Thyroid gland (tissue), 4 donors: ENCODE data around the gene PLBD2.

Experiments used
- POLR2A ChIP-seq, 2 donors: fragments of 450-650 bp; IDR thresholded peaks; one replicate each; pipeline ENCODE4 v1.6.1; 2017; ENCODE audit warnings: antibody characterized with exemption in 2 of 2, mild to moderate bottlenecking in 2 of 2, moderate library complexity in 1 of 2
- TF ChIP-seq, protein P1 (sequence below), 6 experiments: fragments of 200-600 bp in 3 of 6; fragments of 450-650 bp in 3 of 6; sonication (generic) in 3 of 6; IDR thresholded peaks; one replicate each; pipeline ENCODE4 v1.5.1; 2016 to 2019; ENCODE audit warnings: antibody characterized with exemption in 6 of 6, mild to moderate bottlenecking in 2 of 6, inconsistent platforms in 1 of 6, moderate library complexity in 1 of 6

DNA sequence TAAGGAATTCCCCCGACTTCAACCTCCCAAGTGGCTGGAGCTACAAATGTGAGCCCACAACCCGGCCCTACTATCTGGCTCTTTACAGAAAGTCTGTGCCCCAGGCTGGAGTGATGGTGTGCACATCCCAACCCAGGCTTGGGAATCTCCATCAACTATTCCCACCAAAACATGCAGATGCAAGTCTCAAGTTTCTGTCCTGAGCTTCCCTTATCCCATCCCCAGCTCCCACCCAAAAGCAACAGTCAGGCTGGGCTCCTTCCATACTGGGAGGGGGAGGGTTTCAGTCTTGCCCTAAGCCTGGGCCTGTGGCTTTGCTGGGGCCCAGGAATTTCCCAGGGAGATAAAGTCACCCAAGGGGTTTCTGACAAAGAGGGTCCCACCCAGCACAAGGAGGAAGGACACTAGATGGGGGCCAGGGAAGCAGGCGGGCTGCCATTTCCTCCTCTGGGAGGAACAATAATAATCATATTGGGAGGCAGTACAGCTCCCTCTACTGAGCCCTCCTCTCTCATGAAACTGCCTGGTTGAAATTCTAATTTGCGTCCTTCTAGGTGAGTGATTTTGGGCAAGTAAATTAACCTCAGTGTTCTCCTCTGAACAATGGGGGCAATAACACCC lies 31.5 kb upstream of the PLBD2 start:
- TF ChIP-seq, protein P1, sequence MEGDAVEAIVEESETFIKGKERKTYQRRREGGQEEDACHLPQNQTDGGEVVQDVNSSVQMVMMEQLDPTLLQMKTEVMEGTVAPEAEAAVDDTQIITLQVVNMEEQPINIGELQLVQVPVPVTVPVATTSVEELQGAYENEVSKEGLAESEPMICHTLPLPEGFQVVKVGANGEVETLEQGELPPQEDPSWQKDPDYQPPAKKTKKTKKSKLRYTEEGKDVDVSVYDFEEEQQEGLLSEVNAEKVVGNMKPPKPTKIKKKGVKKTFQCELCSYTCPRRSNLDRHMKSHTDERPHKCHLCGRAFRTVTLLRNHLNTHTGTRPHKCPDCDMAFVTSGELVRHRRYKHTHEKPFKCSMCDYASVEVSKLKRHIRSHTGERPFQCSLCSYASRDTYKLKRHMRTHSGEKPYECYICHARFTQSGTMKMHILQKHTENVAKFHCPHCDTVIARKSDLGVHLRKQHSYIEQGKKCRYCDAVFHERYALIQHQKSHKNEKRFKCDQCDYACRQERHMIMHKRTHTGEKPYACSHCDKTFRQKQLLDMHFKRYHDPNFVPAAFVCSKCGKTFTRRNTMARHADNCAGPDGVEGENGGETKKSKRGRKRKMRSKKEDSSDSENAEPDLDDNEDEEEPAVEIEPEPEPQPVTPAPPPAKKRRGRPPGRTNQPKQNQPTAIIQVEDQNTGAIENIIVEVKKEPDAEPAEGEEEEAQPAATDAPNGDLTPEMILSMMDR (IDR thresholded peaks at IDR 0.05): no peak
- no peak for TF ChIP-seq POLR2A (IDR thresholded peaks at IDR 0.05)
